Nucleus accumbens (tissue), 56 donors: Measurements from ENCODE around the gene PLBD1.

ENCODE experiments used
- DNase-seq, 56 donors: peaks; one replicate each; lab custom pipeline; 2025; lab: John Stamatoyannopoulos, UW

Gene PLBD1

DNA sequence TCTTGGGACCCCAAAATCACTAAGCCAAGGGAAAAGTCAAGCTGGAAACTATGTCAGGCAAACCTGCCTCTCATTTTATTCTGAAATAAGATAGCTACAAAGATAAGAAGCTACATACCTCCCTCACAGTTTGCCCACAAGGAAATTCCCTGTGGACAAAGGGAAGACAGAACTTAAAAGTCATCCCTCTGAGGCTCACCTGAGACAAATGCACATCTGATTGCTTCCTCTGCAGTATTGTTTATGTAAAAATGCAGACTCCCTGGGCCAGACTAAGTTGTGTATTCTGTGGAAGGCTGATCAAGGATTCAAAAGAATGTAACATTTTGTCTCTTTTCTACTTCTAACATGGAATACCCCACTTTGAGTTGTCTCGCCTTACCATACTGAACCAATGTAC is 2.5 kb upstream of the PLBD1 start:
- no peak for DNase-seq

DNA sequence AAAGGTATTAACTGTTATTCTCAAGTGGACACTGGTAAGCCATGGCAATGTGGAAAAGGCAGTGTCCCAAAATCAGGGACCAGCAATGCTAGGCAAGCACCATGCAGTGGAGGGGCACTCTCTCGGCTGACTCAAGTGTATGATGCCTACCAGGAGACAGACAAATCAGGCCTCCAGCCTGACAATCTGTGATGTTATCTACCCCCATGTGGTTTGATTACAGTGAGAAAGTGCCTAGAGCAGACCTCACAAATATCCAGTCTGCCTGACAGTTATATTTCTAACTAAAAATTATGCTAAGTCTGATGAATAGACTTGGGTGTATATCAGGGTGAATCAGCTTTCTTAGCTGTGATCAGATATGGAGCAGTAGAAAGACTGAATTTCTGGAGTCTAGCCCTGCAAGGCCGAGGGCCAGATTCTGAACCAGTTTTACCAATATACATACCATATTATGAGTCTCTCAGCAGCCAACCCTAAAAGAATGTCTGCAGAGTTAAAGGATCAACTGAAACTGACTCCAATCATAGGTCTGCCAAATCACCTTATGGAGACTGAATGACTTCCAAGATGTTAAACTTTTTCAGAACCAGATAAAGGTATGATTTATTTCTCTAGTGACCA is 3.2 kb downstream of the PLBD1 start:
- DNase-seq = no peak

DNA sequence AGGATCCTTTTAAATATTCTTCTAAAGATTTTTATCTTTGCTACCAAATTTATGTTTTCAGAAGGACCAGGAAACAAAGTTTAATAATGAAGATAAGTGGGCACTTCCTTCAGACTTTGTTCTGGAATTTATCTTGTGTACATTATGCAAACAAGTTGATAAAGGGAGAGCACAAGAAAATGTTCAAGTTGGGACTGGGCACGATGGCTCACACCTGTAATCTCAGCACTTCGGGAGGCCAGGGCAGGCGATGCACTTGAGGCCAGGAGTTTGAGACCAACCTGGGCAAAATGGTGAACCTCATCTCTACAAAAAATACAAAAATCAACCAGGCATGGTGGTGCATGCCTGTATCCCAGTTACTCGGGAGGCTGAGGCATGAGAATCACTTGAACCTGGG is 4.6 kb downstream of the PLBD1 start:
- DNase-seq = no peak

GRCh38 chr12:14562279-14562678 is 5.4 kb downstream of the PLBD1 start:
- no peak for DNase-seq

DNA sequence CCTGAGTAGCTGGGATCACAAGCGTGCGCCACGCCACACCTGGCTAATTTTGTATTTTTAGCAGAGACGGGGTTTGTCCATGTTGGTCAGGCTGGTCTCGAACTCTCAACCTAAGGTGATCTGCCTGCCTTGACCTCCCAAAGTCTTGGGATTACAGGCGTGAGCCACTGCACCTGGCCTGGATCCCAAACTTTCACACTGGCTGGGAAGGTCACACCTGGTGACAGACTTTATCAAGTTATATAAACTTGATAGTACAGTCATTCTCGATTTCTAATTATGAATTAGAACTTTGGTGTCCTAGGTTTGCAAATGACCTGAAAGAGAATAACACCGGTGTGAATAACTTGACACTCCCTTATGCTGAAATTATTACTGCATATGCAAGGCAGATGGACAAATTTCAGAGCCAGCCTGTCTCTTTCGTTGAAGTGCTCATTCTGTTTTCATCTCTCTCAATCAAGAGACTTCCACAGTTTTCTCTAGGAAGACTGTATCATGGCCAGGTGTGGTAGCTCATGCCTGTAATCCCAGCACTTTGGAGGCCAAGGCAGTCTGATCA is 5.9 kb downstream of the PLBD1 start:
- no peak for DNase-seq

GRCh38 chr12:14560904-14561574 is 6.6 kb downstream of the PLBD1 start:
- DNase-seq = no peak

DNA sequence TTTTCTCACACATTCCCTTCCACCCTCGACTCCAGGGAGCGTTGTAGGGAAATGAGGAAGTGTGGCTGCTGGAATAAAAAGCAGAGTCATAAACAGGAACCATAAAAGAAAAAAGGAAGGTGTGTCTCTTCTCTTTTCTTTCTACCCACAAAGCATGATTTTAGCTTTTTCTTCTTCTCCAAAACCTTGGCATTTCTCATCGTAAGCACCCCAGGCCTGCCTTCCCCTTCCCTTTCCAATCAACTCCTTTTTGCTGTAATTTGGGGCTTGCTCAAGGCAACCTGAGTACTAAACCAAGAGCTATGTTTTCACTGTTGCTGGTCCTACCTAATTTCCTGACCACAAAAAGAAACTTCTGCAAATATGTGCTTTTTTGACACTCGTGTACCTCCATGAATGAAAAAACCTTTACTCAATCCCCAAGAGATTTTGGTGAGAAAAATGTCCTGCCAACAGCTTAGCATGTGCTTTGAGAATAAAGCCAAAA is 9.2 kb downstream of the PLBD1 start:
- no peak for DNase-seq

DNA sequence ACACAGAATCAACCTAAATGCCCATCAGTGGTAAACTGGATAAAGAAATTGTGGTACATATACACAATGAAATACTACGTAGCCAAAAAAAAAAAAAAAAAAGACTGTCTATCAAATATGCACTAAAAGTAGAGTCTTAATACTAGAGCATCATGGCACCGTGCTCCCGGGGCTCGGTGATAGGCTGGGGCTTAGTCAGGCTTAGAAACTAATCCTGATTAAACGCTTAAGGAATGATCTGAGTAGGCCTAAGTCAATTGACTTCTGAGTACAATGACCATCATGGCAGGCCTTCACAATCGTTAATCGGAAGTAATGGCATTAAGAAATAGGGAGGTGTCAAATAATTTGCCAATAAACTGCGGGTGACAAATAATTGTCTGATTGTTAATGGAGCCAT is 9.7 kb downstream of the PLBD1 start:
- DNase-seq = no peak

- peak in 31 of 56 donors; percentile 1 to 64 (median 24) for DNase-seq
These were observed 13.2 kb downstream of the PLBD1 start for GRCh38 chr12:14554281-14555007.

DNA sequence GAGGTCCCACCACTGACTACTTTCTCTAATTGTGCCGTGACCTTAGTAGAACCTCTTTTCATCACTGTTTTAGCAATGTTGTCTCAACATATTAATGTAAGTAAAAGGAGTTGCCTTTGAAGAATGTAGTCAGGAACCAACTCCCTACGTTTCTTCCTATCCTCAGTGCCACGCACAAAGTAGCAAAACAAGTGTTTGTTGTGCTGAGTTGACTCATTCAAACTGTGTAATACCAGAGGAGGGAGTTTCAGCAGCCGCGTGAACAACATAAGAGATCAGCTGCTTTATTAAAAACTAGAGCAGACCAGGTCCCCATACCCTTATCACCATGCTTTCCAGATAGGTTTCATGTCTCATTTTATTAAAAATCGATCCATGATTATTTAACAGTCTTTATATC is 19.1 kb downstream of the PLBD1 start:
- DNase-seq = no peak

GRCh38 chr12:14547571-14547970 is 20.1 kb downstream of the PLBD1 start:
- DNase-seq = peak in 9 of 56 donors; percentile 4 to 53 (median 20)

GRCh38 chr12:14545144-14546124 is 22.2 kb downstream of the PLBD1 start:
- no peak for DNase-seq

- no peak for DNase-seq
These were observed 26.8 kb downstream of the PLBD1 start for GRCh38 chr12:14540801-14541462.

- no peak for DNase-seq
These were observed 30.6 kb downstream of the PLBD1 start for GRCh38 chr12:14537088-14537487.

DNA sequence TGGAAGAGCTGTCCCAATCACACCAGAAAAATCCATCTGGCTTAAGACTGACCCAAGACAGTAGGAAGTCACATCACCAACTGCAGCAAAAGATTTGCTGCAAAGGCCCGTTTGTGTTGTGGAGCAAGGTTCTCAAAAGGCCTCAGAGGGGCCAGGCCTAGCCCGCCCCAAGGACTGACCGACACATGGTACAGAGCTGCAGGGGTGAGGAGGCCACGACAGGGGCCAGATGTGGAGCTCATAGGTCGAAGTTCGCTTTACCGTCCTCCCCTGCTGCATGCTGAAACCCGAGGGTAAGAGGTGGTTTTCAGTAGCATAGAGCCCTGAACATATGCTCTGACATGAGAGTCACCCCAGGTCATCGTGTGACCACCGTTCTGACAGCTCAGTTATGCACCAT is 35.5 kb downstream of the PLBD1 start:
- DNase-seq = no peak

- DNase-seq = no peak
These were observed 41.7 kb downstream of the PLBD1 start for GRCh38 chr12:14525964-14526363.

DNA sequence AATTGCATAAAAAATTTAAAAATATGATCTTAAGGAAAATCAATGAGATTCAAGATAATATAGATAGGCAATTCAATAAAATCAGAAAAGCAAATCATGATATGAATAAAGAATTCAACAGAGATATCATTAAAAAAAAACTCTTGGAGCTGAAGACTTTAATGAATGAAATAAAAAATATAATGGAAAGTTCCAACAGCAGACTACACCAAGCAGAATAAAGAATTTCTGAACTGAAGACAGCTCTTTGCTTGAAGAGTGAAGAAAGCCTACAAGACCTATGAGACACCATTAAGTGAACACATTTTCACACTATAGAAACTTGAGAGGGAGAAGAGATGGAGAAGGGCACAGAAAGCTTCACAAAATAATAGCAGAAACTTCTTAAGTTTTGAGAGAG is 45.9 kb downstream of the PLBD1 start:
- no peak for DNase-seq

DNA sequence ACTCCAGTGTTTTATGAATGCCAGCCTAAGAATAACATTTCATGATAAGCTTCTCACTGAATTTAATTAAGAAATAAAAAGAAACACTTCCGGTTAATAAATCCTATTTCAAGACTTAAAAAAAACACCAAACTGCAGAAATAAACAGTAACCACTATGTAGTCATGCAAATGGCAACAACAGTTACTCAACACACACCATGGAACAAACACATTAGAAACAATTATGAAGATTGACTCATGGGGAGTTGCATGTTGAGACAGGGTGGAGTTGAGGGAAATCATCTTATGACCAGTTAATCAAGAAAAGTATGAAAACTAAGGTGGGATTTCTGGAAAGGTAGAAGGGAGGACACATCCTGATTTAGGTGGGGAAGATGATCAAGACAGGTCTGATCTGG is 52.7 kb downstream of the PLBD1 start:
- no peak for DNase-seq

GRCh38 chr12:14514154-14514842 is 53.4 kb downstream of the PLBD1 start:
- no peak for DNase-seq
